Hematopoietic multipotent progenitor cell treated with erythropoietin and hydrocortisone succinate and interleukin-3 and kit ligand, for 15 days (in vitro differentiated cells): ENCODE data around the gene HTT.
A peak's percentile ranks its signal among the peaks of the same experiment; 100 is the strongest.
"Not testable (repeated sequence)": the region's sequence is repeated elsewhere in the genome, so short reads cannot be mapped to it uniquely, and the experiment has no call there.

ENCODE experiments used
- DNase-seq: peaks from one replicate; pipeline ENCODE4 v3.0.0-alpha.2; 2015; ENCODE audit warnings: low spot score

Gene HTT

DNA sequence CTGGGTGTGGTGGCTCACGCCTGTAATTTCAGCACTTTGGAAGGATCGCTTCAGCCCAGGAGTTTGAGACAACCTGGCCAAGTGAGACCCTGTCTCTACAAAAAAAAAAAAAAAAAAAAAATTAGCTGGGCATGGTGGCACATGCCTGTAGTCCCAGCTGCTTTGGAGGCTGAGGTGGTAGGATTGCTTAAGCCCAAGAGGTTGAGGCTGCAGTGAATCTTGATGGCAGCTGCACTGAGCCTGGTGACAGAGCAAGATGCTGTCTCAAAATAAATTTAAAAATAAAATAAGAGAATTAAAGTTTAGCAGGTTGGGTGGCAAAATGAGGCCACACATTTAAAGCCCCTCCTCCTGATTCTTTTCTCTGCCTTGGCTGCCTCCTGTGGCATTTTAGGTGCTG, 47.1 kb downstream of the HTT start:
- no peak for DNase-seq

DNA sequence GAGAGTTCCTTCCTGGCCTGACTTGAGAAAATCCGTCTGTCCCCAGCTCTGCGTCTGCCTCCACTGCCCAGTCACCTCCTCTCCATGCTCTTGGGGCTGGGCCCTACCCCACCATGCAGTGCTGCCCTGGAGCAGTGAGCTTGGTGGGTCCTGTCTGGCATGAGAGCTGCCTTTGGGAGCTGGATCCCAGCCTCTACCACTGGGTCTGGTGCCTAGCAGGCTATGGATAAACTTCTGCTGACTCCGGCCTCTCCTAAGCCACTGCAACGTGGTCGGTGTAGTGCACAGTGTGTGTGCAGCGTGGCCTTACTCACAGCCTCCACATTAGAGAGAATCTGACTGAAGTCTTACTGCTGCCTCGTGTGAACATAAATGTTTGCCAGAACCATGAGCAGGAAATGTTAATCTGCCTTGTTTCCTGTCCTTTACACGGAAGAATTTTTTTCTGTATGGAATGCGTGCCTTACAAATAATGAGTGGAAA, 47.6 kb downstream of the HTT start:
- DNase-seq, result no peak

DNA sequence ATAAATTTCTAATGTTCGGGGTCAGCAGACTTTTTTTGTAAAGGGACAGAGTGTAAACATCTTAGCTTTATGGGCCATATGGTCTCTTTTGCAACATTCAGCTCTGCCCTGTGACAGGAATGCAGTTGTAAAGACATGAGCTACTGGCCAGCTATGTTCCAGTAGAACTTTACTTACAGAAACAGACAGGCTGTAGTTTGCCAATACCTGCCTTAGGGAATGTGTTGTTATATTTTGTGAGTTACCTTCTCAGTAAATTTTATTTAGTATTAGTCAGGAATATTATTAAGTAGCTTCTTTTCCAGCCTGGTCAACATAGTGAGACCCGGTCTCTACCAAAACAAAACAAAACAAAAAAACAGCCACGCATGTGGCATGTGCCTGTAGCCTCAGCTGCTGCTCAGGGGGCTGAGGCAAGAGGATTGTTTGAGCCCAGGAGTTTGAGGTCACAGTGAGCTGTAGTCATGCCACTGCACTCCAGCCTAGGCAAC, 48.7 kb downstream of the HTT start:
- no peak for DNase-seq

DNA sequence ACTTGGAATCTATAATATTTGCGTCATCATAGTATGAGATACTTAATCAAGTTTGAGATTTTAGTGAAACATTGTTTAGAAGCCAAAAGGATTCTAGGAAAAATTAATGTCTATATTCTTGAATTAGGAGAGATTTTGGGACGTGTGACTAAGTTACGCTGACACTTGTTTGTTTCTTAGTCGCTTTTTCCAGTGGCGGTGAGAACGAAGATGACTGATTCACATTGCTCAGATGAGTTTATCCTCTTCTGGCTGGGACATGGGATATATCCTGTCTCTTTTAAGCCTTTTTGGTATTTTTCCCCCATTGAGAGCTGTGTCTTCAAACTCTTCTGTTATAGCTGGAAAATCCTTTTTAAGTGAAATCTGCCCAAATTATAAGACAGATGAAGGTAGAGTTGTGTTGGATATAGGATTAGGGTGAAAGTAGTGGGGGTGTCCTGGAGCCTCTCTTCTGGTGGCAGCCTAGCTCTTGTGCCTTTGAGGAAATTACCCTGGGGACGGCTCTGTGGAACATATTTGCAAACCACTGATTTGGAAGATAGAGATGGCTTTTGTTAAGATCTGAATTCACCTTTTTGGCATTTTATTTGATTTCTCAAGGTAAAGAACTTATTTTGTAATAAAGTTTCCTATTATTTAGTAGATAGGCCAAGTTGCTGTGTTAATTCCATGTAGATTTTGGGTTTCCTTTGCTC, 49.7 kb downstream of the HTT start:
- DNase-seq, result no peak

DNA sequence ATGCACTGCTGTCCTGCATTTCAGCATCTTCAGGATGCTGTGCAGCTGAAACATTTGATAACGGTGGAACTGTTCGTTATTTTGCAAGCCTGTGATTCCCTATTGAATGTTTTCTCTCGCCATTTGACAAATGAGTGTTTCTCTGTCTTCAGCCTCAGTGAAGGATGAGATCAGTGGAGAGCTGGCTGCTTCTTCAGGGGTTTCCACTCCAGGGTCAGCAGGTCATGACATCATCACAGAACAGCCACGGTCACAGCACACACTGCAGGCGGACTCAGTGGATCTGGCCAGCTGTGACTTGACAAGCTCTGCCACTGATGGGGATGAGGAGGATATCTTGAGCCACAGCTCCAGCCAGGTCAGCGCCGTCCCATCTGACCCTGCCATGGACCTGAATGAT, 52.6 kb downstream of the HTT start:
- DNase-seq, result no peak

DNA sequence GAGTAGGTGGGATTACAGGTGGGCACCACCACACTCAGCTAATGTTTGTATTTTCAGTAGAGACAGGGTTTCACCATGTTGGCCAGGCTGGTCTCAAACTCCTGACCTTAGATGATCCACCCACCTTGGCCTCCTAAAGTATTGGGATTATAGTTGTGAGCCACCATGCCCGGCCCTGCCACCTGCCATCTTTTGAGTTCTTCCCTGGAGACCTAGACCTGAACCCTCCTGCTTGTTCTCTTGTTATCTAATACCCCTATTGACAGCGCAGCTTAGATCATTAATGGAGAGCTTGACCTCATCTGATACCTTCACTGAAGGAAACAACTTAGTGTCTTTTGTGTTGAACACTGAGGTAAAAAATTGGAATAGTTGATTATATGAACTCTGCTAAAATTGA, 53.6 kb downstream of the HTT start:
- DNase-seq, result no peak

DNA sequence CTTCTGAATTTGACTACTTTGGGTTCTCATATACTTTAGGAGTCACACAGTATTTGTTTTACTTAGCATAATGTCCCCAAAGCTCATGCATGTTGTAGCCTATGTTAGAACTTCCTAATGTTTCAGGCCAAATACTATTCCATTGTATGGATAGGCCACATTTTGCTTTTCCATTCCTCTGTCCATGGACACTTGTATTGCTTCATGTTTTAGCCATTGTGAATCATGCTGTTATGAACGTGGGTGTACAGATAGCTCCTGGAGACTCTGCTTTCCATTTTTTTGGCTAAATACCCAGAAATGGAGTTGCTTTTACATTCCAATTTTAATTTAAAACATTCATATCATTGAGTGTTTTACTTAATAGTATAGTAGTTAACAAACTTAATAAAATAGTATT, 54.5 kb downstream of the HTT start:
- DNase-seq, result no peak

DNA sequence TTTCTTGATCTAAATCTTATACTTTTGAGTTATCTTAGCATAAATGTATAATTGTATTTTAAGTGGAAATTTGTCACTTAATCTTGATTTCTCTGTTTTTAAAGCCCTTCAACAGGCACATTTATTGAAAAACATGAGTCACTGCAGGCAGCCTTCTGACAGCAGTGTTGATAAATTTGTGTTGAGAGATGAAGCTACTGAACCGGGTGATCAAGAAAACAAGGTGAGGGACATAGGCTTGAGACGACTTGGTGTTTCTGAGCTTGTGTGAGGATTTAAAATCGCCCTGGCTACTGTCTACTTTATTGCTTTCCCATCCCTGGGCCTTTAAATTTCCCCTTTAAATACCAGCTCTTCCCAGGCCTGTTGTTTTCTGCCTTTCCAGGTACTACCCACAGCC, 55.7 kb downstream of the HTT start:
- DNase-seq, result no peak

DNA sequence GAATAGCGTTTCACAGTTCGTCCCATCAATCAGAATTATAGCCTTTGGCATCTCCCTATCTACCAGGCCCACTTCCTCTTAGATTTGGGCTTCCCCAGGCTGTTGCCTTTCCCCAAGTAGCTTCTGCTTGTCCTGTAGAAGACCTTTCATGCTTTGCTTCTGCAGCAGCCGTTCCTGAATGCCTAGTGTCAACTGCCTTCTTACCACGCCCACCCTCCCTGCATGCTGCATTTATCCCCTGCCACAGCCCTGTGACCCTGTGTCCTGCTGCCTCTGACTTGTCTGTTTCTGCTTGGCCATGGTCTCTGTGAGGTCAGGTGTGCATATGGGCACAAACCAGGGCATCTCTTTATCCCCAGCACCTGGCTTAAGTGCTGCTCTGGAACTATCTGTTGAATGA, 56.3 kb downstream of the HTT start:
- no peak for DNase-seq

DNA sequence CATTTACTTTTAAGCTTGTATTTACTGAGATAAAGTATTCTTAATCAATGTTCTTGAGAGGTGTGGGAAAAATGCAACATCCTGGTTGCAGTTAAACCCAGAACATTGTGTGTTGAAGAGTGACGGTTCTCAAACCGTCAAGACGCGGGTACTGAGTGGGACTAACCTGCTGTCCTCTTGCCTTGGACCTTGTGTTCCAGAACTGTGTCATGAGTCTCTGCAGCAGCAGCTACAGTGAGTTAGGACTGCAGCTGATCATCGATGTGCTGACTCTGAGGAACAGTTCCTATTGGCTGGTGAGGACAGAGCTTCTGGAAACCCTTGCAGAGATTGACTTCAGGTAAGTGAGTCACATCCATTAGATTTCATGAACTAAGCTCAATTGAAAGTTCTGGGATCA, 59.7 kb downstream of the HTT start:
- no peak for DNase-seq

DNA sequence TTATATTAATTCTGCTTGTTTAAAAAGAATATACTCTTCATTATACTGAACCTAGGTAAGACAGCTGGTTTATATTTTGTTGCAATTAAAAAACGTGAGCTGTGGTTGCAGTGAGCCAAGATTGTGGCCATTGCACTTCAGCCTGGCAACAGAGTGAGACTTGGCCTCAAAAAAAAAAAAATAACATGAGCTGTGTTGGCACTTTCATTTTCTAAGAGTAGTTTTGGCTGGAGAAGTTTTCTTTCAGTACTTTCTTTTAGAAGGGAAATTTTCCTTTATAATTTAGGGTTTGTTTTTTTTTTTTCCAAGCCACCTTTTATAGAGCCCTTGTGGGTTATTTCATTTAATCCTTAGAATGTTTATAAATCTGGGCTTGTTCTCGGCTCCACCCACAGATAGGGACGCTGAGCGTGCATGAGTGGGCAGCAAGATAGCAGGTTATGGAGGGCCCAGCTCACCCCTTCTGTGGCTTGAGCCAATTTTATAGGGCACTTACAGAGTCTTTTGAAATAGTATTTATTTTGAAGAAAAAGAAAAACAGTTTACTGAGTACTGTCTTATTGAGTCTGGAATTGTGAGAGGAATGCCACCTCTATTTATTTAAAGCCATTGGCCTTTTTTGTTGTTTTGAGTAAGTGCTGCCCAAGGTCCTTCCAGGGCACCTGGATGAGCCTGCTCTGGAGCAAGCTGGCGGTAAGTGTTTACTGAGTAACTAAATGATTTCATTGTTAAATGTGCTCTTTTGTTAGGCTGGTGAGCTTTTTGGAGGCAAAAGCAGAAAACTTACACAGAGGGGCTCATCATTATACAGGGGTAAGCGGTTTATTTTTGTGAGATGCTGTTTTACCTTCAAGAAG, 60.9 kb downstream of the HTT start:
- DNase-seq, result peak; percentile 17

DNA sequence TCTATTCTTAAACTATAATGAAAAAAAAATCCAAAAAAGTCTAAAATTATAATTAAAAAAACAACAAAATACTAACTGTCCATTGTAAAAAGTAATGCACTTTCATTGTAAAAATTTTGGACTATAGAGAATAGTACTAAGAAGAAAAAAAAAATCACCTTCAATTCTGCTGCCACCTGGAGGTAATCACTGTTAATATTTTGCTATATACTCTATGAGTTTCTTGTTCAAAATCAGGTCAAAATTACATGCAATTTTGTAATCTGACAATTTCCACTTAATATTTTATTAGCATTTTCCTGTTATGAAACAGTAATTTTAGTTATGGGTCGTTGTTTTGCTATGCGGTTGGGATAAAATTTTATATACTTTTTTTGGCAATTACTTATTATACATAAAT, 62.0 kb downstream of the HTT start:
- peak; percentile 17 for DNase-seq

DNA sequence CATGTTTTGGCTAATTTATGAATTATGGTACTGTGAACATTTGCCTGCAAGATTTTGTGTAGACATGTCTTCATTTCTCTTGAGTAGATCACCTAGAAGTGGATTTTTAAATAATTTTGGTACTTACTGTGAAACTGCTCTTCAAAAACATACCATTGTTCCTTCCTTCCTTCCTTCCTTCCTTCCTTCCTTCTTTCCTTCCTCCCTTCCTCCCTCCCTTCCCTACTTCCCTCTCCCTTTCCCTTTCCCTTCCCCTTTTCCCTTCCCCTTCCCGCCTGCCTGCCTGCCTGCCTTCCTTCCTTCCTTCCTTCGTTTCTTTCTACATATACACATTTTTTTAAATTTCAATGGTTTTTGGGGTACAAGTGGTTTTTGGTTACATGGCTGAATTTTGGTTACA, 63.4 kb downstream of the HTT start:
- no peak for DNase-seq

DNA sequence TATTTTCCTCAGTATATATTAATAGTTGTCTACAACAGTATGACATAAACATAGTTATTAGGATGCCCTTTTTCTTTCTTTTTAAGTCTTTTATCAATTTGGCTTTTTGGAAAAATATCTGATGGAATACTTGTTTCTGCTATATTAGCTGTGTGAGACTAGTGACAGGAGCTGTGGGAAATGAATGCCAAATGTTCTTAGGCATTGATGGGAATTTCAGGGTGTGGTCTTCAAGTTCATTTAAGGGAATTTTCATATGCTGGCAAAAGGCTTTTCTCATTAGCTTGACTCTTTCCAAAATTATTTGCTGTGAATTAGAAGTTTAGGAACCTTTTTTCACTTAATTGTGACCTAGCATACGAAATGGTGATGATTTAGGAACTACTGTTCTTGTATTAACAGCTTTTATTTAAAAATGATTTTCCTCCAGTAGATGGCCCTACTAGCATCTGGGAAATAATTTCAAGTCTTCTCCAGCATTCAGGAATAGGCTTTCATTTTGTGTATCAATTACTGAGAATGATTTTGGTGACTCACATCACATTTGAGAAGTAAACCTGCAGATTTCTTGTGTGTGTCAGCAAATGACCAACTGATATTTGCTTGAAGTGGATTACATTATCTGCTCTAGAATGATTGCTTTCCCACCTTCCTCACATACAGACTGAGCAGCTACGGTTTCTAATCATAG, 70.9 kb downstream of the HTT start:
- DNase-seq, result no peak

DNA sequence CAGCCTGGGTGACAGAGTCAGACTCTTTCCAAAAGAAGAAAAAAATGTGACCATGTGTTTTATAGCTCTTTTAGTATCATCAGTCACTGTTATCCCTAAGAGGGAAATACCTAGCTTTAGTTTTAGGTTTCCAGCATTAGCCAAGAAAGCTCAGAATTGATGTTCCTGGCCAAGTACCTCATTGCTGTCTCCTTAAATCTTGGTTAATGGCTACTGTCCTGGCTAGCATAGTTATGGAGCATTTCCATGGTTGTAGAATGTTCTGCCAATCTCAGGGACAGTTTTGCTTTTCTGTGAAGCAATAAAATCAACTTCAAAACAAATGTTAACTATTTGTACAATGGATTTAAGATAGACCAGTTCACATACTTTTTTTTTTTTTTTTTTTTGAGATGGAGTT, 74.4 kb downstream of the HTT start:
- no peak for DNase-seq

DNA sequence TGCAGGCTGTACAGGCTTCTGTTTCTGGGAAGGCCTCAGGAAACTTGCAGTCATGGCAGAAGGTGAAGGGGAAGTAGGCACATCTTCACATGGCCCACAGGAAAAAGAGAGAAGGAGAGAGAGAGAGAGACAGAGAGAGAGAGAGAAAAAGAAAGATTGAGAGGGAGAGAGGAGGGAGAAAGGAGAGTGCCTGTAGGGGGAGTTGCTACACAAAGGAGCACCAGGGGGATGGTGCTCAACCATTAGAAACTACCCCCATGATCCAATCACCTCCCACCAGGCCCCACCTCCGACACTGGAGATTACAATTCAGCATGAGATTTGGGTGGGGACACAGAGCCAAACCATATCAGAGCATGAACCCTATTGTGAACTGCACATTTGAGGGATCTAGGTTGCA, 76.8 kb downstream of the HTT start:
- DNase-seq, result not testable (repeated sequence)

DNA sequence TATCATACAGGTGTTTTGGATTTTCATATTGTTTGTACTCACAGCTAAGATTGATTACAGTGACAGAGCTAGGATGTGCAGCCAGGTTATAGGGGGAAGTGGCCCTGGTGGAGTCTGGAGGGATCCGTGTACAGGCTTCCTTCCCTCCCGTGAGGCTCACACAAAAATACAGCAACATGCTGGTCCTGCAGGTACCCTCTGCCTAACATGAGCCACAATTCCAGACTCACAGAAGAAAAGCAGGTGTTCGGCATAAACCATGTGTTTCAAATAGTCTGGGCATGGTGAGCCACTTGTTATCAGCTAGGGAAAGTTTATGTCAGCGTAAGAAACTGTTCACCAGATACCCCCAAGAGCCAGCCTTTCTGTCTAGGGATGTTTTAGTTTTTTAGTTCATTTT, 82.9 kb downstream of the HTT start:
- no peak for DNase-seq

DNA sequence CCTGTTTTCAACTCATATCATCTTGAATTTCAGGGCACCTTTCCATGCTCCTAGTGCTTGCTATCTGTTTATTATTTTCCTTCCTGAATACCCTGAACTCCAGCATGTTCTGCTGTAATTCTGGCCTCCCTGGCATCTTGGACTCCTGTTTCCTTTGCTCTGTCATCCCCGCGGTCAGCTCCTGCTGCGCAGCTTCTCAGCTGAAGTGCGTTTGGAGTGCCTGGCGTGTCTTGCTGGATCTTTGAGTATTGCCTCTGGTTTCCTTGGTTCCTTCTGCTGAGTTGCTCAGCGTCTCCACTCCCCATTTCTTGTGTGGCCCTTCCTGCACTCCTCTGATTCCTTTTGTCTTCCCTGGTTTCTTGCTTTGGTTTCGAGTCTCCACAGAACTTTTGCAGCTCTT, 84.4 kb downstream of the HTT start:
- DNase-seq, result no peak

DNA sequence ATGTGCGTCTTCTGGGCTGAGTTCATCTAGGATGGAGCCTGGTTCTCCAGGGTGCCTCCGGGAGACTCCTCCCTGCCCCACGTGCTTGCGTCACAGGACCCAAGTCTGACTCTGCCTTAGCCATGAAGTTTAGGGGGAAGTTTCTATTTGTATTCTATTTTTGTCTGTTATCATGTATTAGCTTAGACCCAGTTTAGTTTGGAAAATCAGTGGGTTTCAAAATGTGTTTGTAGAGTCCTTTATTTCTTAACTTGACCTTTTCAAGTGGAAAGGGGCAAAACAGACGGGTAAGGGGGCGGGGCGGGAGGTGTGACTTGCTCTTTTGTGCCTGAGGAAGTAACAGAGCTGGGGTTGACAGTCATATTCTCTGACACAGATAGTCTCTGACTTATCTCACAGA, 86.0 kb downstream of the HTT start:
- DNase-seq, result no peak

DNA sequence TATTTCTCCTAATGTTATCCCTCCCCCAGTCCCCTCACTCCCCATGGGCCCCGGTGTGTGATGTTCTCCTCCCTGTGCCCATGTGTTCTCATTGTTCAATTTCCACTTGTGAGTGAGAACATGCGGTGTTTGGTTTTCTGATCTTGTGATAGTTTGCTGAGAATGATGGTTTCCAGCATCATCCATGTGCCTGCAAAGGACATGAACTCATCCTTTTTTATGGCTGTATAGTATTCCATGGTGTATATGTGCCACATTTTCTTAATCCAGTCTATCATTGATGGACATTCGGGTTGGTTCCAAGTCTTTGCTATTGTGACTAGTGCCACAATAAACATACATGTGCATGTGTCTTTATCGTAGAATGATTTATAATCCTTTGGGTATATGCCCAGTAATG, 86.6 kb downstream of the HTT start:
- not testable (repeated sequence) for DNase-seq

DNA sequence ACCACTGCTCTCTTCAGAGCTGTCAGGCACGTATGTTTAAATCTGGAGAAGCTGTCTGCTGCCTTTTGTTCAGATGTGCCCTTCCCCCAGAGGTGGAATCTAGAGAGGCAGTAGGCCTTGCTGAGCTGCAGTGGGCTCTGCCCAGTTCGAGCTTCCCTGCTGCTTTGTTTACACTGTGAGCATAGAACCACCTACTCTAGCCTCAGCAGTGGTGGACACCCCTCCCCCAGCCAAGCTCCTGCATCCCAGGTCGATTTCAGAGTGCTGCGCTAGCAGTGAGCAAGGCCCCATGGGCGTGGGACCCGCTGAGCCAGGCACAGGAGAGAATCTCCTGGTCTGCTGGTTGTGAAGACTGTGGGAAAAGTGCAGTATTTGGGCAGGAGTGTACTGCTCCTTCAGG, 92.0 kb downstream of the HTT start:
- not testable (repeated sequence) for DNase-seq

DNA sequence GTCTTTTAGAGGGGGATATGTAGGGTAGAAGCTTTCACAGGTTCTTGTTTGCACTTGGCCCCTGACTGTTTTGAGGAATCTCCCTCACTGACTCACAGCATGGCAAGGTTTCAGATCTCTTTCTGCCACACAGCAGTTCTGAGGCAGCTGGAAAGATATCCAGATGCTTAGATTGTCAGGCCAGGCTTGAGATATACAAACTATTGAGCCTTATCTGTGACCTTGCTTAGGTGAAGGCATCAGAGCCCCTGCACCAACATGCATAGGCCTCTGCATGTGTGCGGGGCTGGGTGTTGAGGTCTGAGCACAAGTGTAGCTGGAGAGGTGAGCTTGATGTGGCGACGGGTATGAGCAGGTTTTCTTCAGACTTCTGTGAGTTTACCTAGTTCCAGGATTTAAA, 93.5 kb downstream of the HTT start:
- DNase-seq, result peak; percentile 31
